Prostate gland (tissue), 2 donors: ENCODE data around the gene OR13A1.

Experiments
- POLR2AphosphoS5 ChIP-seq: sonication (generic); formaldehyde crosslinking; IDR thresholded peaks from one replicate; pipeline ENCODE4 v1.6.1; 2017; ENCODE audit warnings: antibody characterized with exemption
- TF ChIP-seq, protein P1 (sequence below), 4 experiments: fragments of 200-600 bp in 2 of 4; fragments of 450-650 bp in 2 of 4; sonication (generic) in 2 of 4; IDR thresholded peaks; 1 replicate in 3 of 4; 2 replicates in 1 of 4; pipeline ENCODE4 v1.5.1; 2016 to 2019; ENCODE audit warnings: antibody characterized with exemption in 4 of 4, mild to moderate bottlenecking in 2 of 4, moderate library complexity in 2 of 4

DNA sequence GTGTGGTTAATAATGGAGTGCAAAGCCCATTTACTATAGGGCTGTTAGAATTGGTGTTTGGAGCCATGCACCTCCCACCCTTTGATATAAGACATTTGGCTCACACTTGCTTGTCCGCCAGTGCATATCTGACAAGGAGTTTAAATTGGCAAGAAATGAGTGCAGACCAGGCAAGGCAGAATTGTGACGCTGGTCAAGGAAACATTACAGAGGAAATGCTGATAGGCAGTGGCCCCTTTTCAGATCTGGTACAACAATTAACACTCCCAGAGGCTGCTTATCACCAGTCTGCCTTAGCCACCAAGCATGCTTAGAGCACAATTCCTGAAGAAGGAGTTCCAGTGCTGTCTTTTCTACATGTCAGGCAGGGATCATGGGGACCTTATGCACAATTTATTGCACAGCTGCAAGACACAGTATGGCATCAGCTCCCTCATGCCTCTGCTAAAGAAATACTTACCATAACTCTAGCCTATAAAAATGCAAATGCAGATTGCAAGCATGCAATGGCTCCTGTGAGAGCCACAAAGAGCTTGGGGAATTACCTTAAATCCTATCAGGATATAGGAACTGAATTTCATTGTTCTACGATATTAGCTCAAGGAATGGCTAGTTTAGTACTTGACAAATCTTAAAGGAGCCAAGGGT, 35.2 kb downstream of the OR13A1 start:
- TF ChIP-seq, protein P1, sequence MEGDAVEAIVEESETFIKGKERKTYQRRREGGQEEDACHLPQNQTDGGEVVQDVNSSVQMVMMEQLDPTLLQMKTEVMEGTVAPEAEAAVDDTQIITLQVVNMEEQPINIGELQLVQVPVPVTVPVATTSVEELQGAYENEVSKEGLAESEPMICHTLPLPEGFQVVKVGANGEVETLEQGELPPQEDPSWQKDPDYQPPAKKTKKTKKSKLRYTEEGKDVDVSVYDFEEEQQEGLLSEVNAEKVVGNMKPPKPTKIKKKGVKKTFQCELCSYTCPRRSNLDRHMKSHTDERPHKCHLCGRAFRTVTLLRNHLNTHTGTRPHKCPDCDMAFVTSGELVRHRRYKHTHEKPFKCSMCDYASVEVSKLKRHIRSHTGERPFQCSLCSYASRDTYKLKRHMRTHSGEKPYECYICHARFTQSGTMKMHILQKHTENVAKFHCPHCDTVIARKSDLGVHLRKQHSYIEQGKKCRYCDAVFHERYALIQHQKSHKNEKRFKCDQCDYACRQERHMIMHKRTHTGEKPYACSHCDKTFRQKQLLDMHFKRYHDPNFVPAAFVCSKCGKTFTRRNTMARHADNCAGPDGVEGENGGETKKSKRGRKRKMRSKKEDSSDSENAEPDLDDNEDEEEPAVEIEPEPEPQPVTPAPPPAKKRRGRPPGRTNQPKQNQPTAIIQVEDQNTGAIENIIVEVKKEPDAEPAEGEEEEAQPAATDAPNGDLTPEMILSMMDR (IDR thresholded peaks at IDR 0.05), result no peak
- no peak for TF ChIP-seq POLR2AphosphoS5
